ENCODE data around the gene PDE4D.
A peak's percentile ranks its signal among the peaks of the same experiment; 100 is the strongest.

Gene PDE4D

GRCh38 chr5:58934629-58935097 is 958.9 kb downstream of the PDE4D start:
- no peak for DNase-seq

- no peak for DNase-seq
These were observed 959.5 kb downstream of the PDE4D start for GRCh38 chr5:58933891-58934628.

GRCh38 chr5:58932057-58932612 is 961.4 kb downstream of the PDE4D start:
- no peak for DNase-seq

DNA sequence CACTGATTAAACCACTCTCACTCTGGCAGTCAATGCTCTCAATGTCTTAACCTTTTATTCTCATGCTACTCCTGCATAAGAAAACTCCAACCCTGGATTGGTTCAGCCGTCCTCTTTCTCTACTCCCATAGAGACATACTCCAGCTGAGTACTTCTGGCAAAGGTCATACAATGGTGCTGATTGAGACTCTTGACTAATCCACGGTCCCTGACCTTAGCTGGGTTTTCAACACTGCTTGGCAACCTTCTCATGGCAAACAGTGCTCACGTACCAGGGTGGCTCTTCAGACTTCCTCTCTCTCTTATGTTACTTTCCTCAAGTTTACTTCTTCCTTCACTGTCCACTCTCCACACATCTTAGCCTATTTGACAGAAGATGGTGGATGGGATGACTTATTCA is 963.0 kb downstream of the PDE4D start:
- DNase-seq = no peak

DNA sequence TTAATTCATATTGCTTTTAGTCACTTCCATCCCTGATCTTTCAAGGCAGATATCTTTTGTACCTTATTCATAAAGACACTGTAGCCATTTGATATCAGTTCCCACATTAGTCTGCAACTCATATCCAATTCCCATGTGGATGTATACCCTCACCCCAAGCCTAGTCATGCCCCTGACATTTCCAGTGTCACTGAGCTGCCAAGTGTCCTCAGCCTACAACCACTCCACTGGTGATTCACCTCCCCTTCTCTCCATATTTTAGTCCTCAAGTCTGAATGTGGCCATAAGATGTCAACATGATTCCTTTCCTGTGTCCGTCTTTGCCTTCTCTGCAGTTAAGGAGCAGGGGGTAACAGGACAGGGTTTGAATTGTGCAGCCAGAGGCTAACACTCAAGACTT is 963.8 kb downstream of the PDE4D start:
- no peak for DNase-seq

GRCh38 chr5:58927938-58928337 is 965.6 kb downstream of the PDE4D start:
- DNase-seq = no peak

GRCh38 chr5:58927181-58927580 is 966.3 kb downstream of the PDE4D start:
- DNase-seq = no peak

DNA sequence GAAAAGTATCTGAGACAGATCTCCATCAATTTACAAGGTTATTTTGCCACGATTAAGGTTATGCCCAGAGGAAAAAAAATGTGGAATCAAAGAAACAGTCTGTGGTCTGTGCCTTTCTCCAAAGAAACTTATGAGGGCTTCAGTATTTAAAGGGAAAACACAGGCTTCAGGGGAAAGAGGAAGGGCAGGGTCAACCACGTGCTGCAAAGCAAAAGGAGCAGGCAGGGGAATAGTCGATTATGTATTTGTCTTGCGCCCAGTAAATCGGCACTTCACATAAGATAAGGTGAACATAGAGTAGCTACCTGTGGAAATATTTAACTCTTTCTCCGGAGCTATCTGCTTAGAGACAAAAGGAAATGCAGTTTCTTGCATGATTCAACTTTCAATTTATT is 967.0 kb downstream of the PDE4D start:
- DNase-seq = no peak

DNA sequence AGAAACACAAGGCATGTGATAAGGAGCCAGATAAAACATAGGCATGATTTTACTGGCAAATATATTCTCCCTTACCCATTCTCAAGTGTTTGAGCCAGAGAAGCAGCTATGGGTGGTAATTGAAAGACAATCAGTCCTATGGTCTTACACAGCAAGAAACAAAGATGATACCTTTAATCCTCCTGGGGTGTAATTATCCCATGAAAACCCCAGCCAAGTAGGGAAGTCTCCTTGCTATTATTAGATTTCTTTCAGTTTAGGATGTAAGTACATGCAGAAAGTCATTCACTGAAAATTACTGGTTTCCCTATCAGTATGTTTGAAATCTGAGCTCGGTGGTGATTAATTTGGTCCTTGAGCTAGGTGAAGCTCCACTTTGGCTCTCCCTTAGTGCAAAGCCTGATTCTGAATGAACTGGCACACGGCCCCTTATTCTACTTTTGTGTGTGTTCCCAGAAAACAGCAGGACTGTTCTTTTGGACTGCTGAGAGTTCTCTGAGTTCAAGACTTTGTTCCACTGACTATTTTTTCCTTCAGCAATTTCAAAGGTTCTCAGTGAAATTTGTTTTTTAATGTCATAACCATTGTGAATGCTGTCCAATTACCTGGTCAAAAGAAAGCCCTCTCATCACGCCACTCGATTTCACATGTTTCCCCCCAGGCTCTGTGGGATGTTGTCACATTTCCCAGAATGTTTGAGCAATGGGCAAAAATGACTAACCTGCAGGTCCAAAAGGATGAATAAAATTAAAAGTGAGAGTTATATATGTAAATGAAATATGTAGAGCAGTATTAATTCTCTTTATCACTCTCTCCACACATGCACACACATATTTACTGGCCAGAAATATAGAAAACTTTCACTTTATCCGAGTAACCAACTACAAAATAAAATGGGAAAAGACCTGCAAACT is 967.6 kb downstream of the PDE4D start:
- peak; percentile 40 for DNase-seq

DNA sequence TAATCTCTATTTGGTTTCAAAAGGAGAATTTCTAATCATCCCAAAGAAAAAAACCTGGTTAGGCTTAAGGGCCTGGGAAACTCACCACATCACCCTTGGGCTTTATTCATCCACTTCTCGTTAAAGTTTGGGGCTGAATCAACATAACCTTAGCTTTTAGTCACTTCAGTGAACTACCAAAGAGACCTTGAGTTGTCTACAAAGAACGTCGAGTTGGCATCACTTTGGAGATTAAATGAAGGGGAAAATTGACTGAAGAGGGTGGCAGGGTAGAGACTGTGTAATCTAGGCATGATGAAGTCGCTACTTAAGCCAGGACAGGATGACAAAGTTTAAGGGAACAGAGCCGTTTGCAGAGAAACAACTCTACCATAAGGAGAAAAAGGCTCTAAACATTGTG is 969.2 kb downstream of the PDE4D start:
- DNase-seq = no peak

- no peak for DNase-seq
These were observed 970.2 kb downstream of the PDE4D start for GRCh38 chr5:58923355-58923754.

GRCh38 chr5:58922461-58923171 is 970.9 kb downstream of the PDE4D start:
- peak; percentile 50 for DNase-seq

DNA sequence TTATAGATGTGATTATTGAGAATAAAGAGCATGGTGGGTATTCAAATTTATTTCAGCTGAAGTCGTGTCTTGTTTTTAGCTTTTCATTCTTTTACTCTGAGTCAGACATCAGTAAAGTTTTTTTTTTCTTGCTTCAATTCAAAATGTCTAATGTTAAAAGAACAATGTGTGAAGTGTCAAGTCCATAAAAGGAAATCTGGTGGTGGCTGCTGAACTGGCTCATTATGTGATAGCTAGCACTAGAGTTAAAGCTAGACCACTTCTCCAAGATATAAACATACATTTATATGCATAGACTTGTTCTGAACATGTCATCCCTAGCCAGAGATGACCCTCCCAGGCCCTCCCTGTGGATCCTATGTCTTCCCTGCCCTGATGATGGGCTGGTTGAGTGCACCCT is 972.4 kb downstream of the PDE4D start:
- no peak for DNase-seq

- no peak for DNase-seq
These were observed 973.7 kb downstream of the PDE4D start for GRCh38 chr5:58919833-58920232.

Data from NCI-H2029 treated with DMSO at 0.1 percent for 48 hours (cell line).